GM19452 (cell line): ENCODE results near the gene LIF.

Source experiments
- ATAC-seq: cut with Tn5 transposase; IDR thresholded peaks from one replicate; pipeline ENCODE4 v1.9.1; 2021; ENCODE audit not compliant: unreplicated experiment

The LIF gene

DNA sequence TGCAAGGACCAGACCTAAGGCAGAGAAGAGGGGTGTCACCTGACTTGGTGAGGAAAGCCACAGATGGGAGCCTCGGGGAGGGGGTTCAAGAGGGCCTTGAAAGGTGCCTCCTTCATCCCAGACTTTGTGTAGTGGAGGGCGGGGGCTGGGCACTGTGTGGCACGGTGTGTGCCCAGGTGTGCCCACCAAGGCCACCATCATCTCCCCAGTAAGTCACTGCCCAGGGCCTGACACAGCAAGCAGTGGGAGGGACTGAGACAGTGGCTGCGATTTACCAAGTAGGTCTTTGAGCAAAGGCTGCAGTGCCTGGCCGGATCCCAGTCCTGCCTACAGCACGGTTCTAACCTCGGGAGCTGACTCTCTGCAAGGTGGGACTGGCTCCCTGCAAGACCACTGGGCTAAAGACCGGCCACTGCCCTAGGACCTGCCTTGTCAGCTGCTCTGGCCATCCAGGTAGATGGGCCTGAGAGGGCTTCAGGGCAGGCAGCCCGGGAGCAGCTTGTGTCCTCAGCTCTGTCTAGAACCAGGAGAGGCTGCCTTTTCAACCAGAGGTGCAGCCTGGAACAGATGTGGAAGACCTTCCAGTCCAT lies 18.7 kb upstream of the LIF start:
- no peak for ATAC-seq

DNA sequence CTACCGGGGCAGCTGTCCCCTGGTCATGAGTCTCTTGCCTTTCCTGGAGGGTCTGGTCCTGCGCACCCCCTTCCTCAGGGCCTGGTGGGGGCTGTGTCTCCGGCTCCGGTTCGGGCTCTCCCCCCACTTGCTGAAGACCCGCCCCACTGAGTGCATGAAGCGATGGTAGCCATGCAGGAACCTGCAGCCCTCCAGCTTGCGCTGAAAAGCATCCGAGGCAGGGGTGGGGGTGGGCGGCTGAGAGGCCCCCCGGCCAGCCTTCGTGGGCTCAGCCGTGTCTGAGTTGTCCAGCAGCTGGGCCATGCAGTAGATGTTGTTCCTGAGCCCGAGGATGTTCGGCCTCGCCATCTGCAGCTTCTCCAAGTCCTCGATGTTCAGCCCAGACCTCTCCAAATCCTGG lies 17.3 kb upstream of the LIF start:
- no peak for ATAC-seq

GRCh38 chr22:30262917-30263741 lies 16.6 kb upstream of the LIF start:
- ATAC-seq: no peak

GRCh38 chr22:30262112-30262511 lies 15.6 kb upstream of the LIF start:
- no peak for ATAC-seq

DNA sequence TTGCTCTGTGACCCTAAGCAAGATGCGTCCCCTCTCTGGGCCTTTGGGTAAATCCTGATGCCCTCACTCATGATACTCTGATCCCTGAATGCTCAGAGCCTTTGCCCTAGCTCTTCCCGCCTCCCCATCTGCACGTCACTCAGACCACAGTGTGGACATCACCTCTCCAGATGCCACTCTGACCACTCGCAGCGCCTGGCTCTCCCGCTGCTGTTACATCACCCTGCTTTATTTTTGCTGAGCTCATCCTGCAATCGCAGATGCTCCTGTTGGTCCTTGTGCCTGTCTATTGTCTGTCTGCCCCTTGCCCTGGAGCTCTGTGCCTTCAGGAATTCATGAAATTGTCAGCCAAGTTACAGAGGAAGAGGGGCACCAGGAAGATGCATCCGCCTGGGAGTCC lies 14.6 kb upstream of the LIF start:
- ATAC-seq: no peak

DNA sequence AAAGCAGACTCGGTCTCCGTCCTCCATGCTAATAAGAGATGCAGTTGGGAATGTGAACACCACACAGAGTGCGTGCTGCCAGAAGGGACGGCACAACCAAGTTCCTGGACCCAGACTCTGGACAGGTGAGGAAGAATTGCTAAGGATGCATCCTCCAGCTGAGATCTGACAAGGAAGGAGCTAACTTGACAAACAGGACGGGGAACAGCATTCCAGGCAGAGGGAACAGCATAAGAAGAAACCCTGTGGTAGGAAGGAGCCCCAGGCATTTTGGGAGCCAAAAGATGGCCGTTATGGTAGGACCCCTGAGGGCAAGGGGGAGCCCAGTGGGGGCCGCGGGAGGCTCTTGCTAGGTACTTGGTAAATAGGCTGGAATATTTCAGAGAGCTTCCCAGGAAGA lies 14.1 kb upstream of the LIF start:
- ATAC-seq: no peak

DNA sequence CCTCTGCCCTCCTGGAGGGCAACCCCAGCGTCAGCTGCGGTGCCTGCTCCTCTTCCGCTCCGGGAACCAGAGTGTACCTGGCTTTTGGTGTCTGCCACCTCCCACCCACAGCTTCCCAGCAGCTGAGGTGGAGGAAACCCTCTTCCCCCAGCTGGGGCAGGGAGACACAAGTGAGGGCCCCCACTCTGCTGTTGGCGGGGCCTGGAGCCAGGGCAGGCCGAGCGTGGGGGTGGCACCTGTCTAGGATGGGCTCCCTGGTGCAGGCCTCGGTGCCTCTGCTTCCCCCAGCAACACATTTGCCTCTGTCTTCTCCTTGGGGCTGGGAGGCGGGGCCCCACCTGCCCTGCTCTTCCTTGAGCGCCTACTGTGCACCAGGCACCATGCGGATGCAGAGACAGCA lies 13.7 kb upstream of the LIF start:
- ATAC-seq: no peak

DNA sequence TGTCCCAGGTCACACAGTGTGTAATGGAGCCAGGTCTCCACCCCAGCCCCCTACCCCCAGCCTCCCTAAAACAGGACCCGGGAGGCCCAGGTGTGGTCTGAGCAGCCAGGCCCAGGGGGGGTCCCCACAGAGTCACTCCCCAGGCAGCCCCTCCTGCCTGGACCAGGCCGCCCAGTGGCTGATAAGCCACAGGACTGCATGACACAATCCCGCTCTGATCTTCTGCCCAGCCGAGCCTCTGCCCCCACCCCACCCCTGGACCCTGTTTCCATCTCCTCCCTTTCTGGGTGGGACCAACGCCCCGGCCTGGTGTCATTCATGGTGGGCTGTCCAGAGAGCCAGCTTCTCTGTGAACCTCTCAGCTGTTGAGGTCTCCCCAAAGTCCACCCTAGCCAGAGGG lies 7.8 kb upstream of the LIF start:
- ATAC-seq: no peak

DNA sequence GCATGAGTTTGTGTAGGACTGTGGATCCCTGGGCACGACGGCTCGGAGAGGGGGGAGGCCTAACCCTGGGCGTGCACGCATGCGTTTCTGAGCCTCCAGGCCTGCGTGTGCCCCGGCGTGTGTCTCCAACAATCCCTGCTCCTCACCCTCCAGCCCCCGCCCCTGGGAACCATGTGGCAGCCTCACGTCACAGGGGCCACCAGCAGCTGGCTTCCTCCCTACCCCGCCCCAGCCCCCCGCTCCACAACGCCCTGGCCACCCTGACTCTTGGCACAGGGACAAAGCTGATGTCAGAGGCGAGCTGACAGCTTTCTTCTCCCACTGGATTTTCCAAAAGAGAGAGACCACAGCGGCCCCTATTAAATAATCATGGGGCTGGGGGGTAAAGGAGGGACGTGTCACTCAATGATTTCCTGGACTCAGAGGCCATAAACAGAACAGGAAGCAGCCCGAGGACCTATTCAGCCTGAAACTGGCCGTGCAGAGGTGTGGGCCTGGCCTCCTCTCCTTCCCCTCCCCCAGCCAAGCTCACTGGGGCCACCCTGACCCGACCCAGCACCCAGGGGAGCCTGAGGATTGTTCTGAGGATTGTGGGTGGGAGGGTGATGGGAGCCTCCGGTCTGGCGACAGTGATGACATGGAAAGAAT lies 6.8 kb upstream of the LIF start:
- no peak for ATAC-seq

DNA sequence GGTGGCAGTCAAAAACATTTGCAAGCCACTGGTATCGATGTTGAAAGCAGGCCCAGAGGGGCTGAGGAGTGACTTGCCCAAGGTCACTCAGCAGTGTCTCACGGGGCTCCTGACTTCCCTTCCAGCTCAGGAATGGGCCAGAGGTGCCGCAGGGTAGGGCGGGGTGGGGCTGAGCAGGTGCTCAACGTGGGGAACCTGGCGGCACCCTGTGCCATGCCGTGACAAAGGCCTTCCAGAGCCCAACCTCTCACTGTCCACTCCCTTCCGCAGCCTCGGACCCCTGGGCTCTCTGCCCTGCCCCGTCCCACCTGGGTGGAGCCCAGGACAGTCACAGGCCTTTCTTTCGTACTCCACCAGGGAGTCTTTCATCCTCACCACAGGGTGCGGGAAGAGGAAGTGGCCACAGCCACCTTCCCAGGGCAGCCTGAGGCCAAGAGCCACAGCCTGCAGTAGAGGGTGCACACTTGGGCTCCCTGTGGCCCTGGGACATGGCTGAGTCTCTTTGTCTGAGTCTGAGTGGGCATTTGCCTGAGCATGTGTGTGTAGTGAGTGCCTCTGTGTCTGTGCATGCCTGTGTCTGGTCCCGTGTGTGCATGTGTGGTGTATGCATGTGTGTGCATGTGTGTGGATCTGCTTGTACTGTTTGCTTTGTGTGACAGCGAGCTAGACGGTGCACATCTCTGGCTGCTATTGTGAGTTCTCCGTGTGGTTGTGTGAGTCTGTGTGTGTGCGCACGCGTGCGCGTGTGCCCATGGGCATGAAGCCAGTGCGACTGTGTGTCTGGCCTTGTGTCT lies 6.0 kb upstream of the LIF start:
- no peak for ATAC-seq

- no peak for ATAC-seq
These were observed 5.2 kb upstream of the LIF start for GRCh38 chr22:30251711-30252110.

DNA sequence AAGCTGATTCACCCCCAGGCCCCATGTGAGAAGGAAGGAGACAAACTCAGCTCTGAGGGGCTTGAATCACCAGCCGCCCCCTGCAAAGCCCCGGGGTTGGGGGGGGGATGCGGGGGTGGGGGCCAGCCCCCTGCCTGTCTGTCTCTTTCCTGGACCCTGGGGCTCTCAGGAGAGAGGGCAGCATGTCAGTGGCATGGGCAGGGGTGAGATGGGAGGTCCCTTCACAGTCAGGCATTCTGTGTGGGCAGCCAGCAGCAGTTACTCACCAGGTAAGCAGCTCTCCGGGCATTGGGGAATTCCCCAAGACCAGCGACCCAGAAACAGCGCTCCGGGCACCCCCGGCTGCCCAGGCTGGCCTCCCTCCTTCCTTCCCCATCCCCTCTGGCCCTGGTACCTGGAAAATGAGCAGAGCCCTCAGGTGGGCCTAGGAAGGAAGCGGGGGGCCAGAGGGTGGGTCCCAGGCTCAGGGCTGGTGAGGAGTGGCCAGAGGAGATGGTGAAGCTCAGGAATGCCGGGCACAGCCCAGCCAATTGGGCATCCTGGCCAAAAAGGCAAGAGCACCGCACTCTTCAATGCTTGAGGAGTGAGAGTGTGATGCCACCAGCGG lies 4.2 kb upstream of the LIF start:
- no peak for ATAC-seq

DNA sequence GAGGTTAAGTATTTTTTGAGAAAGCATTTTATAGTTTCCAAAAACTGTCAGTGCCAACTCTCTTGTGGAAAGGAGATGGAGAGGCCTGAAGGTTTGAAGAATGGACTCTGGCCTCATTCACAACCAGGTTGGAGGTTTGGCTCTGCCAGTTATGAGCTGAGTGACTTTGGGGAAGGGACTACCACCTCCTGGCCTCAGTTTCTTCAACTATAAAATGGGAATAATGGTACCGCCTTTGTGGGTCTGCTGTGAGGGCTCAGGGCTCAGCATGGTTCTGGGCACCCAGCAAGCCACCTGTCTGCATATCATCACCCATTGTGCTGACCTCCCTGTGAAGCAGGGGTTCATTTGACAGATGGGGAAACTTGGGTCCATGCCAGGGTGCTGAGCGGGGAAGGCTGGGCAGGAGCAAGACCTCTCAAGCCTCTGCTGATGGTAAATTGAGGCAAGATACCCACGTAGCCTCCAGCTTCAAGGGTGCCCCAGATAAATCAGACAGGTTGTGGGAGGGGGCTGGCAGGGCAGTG lies 3.5 kb upstream of the LIF start:
- no peak for ATAC-seq

GRCh38 chr22:30249049-30250038 lies 2.8 kb upstream of the LIF start:
- no peak for ATAC-seq

DNA sequence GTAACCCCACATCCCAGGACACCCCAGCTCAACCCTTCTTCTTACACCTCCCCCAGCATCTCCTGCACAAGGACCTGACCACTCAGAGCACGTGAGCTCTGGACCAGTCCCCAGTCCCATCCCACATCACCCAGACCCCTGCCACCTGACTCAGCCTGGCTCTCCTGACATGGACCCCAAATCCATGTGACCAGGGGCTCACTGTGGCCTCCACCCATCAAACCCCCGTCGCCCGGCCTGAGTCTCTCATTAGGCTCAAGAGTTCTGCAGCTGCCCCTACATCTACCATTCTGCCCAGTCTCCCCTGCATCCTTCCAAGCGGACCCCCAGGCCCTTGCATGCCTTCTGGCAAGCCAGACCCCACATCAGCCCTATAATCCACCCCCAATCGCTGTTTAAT lies 1.9 kb upstream of the LIF start:
- ATAC-seq: no peak

DNA sequence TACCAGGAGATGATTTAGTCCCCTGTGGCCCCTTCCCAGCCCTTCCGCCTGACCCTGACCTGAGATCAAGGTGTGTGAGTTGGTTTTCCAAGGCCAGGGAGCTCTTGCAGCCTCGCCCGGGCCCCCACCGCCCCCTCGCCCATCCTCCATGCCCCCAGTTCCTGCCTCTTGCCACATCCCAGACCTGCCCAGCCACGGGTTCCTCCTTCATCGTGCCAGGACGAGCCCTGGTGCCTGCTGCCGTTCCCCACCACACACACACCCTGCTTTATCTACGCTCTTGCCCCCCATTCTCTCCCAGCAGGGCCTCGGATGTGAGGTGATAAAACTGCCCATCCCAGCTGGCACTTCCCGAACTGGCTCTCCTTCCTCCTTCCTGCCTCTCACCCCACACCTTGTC lies 1.4 kb upstream of the LIF start:
- ATAC-seq: no peak

DNA sequence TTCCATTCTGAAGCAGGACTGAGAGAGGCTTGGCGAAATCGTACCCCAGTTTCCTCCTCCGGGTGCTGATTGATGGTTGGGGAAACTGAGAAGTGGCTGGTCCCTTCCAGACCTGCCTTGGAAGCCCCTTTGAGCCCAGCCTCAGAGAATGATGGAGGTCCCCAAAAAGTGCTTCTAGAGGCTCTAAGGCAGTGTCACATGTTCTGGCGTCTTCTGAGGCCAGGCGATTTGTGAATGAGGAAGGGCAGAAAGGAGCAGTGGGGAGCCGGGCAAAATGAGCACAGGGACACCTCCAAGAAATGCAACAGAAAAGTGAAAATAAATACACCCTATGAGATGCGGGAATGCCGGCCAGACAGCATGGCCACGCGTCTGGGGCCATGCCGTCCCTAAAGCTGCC lies 1.0 kb upstream of the LIF start:
- no peak for ATAC-seq

GRCh38 chr22:30246814-30247376 lies 336 bp upstream of the LIF start:
- no peak for ATAC-seq

DNA sequence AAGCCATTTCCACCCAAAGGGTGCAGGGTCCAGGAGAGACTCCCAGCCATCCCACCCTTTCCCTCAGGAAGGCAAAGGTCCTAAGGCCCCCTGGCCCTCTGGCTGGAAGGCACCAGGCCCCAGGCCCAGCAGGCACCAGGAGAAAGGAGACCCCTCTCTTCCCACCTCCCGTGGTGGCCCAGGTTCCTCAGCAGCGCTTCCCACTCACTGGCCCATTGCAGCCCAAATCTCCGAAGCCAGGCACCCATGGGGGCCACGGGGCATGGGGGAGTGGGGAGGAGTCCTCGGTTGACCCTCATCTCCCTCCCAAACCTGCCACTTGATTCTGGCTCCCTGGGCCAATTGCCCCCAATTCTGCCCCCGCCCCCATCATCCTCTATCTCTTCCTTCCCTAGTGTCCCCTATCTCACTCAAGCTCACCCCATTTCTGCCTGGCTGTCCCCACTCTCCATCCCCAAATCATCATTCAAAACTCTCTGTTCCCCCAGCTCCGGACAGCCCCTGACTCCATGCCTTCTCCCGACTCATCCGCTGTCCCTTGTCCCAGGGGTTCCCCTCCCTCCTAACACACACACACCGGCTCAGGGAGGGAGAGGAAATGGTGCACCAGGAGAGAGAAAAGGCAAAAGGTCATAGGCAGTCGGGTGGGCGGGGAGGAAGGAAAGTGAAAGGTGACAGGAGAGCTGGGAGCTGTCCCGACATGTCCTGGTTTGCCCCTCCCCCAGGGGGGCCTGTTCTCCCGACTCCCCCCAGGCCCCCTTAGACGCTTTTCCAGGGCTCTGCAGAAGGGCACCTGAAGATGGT lies 1.2 kb downstream of the LIF start:
- no peak for ATAC-seq
